Measurements from ENCODE around the gene NSMF.
A peak's percentile ranks its signal among the peaks of the same experiment; 100 is the strongest.

NSMF gene

GRCh38 chr9:137445930-137446431, 13.2 kb downstream of the NSMF start:
- DNase-seq = peak; percentile 12
- H3K4me3 ChIP-seq (ENCODE audit: low read depth, low read length) = no peak overlapping the region
- no peaks in the 10 kb centered on the region for H3K9me3 ChIP-seq
- no peak for TF ChIP-seq CTCF (IDR thresholded peaks at IDR 0.05; ENCODE audit: low read depth, low read length)
- peaks cover 4% of the 10 kb centered on the region; the same call in 1 of the 2 replicates for H3K27me3 ChIP-seq
- peaks cover 6% of the 10 kb centered on the region for H3K4me1 ChIP-seq
- H3K36me3 ChIP-seq = peaks cover 17% of the 10 kb centered on the region

- DNase-seq = peak; percentile 82
- peaks cover 4% of the 10 kb centered on the region; the same call in 1 of the 2 replicates for H3K27me3 ChIP-seq
- H3K4me3 ChIP-seq (ENCODE audit: low read depth, low read length) = no peak overlapping the region
- TF ChIP-seq CTCF (IDR thresholded peaks at IDR 0.05; ENCODE audit: low read depth, low read length) = peak; percentile 84
- H3K9me3 ChIP-seq = no peaks in the 10 kb centered on the region
- H3K36me3 ChIP-seq = peaks cover 17% of the 10 kb centered on the region
- H3K4me1 ChIP-seq = peaks cover 6% of the 10 kb centered on the region
These were observed 13.8 kb downstream of the NSMF start for GRCh38 chr9:137445275-137445807.

- no peak for DNase-seq
- Histone ChIP-seq H3K27me3 (peaks cover 4% of the 10 kb centered on the region; the same call in 1 of the 2 replicates), H3K36me3 (peaks cover 9% of the 10 kb centered on the region), H3K4me1 (peaks cover 6% of the 10 kb centered on the region), H3K4me3 (ENCODE audit: low read depth, low read length) (no peak overlapping the region), H3K9me3 (no peaks in the 10 kb centered on the region)
- TF ChIP-seq CTCF (IDR thresholded peaks at IDR 0.05; ENCODE audit: low read depth, low read length) = no peak
These were observed 14.9 kb downstream of the NSMF start for GRCh38 chr9:137444106-137444790.

- TF ChIP-seq CTCF (IDR thresholded peaks at IDR 0.05; ENCODE audit: low read depth, low read length) = no peak
- no peak overlapping the region for H3K4me3 ChIP-seq (ENCODE audit: low read depth, low read length)
- no peaks in the 10 kb centered on the region for H3K36me3 ChIP-seq
- DNase-seq = no peak
- H3K9me3 ChIP-seq = no peaks in the 10 kb centered on the region
- H3K27me3 ChIP-seq = peaks cover 2% of the 10 kb centered on the region; the same call in 1 of the 2 replicates
- H3K4me1 ChIP-seq = peaks cover 6% of the 10 kb centered on the region
These were observed 17.2 kb downstream of the NSMF start for GRCh38 chr9:137441935-137442321.

- no peaks in the 10 kb centered on the region for H3K27me3 ChIP-seq
- H3K4me1 ChIP-seq = peaks cover 8% of the 10 kb centered on the region
- H3K9me3 ChIP-seq = no peaks in the 10 kb centered on the region
- DNase-seq = peak; percentile 75
- peak within 1 kb of the TSS; percentile 34 for H3K4me3 ChIP-seq (ENCODE audit: low read depth, low read length)
- no peaks in the 10 kb centered on the region for H3K36me3 ChIP-seq
- no peak for TF ChIP-seq CTCF (IDR thresholded peaks at IDR 0.05; ENCODE audit: low read depth, low read length)
These were observed 17.7 kb downstream of the NSMF start, which contains the start of gene ENTPD8 for GRCh38 chr9:137441289-137441934. TSS of gene ENTPD8 (minus strand) at chr9:137441357. CDS start at chr9:137438285, 3,072 bp downstream.

Data from BE2C (cell line).